Dedifferentiated amniotic fluid mesenchymal stem cell (primary cell): ENCODE results near the gene ARMC6.
"Not testable (repeated sequence)": the region's sequence is repeated elsewhere in the genome, so short reads cannot be mapped to it uniquely, and the experiment has no call there.

Experiments used
- DNase-seq: peaks from one replicate; pipeline ENCODE4 v3.0.0-alpha.2; 2016; ENCODE audit errors: extremely low spot score

ARMC6 gene

GRCh38 chr19:19022380-19022961 is 10.9 kb upstream of the ARMC6 start:
- no peak for DNase-seq

- not testable (repeated sequence) for DNase-seq
Measured at GRCh38 chr19:19023376-19023775, 10.0 kb upstream of the ARMC6 start.

- DNase-seq: no peak
Measured at GRCh38 chr19:19025861-19026260, 7.5 kb upstream of the ARMC6 start.

- no peak for DNase-seq
Measured at GRCh38 chr19:19026299-19026971, 7.0 kb upstream of the ARMC6 start.

GRCh38 chr19:19027228-19027627 is 6.2 kb upstream of the ARMC6 start:
- no peak for DNase-seq

DNA sequence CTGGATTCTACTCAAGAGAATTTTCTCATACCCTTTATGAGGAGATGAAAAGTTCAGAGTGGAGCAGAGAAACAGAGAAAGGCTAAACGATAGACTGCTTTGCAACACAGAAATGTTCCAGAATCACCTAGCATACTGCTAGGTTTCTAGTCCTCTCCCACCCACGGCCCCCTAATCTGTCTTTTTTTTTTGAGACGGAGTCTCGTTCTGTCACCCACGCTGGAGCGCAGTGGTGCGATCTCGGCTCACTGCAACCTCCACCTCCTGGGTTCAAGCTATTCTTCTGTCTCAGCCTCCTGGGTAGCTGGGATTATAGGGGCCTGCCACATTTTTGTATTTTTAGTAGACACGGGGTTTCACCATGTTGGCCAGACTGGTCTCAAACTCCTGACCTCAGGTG is 4.9 kb upstream of the ARMC6 start:
- DNase-seq: no peak

DNA sequence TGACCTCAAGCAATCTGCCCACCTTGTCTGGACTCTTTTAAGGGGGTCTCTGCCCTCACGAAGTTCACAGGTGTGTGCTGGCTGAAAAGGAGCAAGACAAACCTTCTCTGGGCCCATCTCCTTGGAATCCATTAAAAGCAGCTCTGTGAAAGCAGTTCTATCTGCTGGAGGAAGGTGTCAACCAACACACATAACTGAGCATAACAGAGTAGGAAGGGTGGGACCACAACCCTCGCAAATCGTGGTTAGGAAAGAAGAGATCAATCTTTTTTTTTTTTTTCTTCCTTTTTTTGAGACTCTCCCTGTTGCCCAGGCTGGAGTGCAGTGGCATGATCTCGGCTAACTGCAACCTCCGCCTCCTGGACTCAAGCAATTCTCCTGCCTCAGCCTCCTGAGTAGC is 1.5 kb upstream of the ARMC6 start:
- no peak for DNase-seq

- peak; percentile 56 for DNase-seq
Measured at GRCh38 chr19:19032420-19033175, 805 bp upstream of the ARMC6 start.

GRCh38 chr19:19033176-19033425 is 302 bp upstream of the ARMC6 start:
- DNase-seq: no peak

GRCh38 chr19:19034204-19034624 is 811 bp downstream of the ARMC6 start:
- no peak for DNase-seq

DNA sequence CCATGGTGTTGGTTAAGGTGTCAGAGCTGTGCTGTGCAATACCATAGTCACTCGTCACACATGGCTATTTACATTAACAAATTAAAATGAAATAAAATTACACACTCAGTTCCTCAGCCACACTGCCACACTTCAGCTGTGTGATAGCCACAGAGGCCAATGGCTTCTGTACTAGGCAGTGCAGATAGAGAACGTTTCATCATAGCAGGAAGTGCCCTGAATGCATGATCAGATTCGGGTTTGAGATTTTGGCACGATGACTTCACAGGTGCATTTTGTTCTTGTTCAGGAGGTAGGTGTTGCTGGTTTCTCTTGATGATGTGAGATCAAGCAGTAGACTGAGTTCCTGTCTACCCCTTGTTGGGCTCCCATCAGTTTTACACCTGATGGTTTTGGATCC is 6.5 kb downstream of the ARMC6 start:
- no peak for DNase-seq

GRCh38 chr19:19040417-19040816 is 7.0 kb downstream of the ARMC6 start:
- peak; percentile 81 for DNase-seq

GRCh38 chr19:19042732-19043280 is 9.4 kb downstream of the ARMC6 start:
- no peak for DNase-seq

- DNase-seq: no peak
Measured at GRCh38 chr19:19043481-19043880, 10.1 kb downstream of the ARMC6 start.

DNA sequence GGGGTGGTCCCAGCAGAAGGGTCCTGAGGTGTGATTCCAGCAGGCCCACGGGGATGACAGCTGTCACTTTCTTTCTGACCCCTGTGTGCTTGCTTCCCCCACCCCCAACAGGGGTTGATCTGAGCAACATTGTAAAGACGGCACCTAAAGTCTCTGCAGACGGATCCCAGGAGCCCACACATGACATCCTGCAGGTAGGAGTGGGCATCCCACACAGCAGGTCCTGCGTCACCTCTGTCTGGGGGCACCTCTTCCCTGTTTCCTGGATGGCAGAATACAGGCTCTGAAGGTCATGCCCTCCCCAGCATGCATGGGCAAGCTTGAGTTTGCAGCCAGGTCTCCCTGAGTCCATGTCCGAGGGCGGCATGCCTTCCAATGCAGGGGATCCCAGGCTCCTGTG is 10.5 kb downstream of the ARMC6 start:
- DNase-seq: no peak

- DNase-seq: no peak
Measured at GRCh38 chr19:19049406-19049805, 16.0 kb downstream of the ARMC6 start.

- no peak for DNase-seq
Measured at GRCh38 chr19:19050104-19050503, 16.7 kb downstream of the ARMC6 start.

- DNase-seq: no peak
Measured at GRCh38 chr19:19050731-19051130, 17.3 kb downstream of the ARMC6 start.

DNA sequence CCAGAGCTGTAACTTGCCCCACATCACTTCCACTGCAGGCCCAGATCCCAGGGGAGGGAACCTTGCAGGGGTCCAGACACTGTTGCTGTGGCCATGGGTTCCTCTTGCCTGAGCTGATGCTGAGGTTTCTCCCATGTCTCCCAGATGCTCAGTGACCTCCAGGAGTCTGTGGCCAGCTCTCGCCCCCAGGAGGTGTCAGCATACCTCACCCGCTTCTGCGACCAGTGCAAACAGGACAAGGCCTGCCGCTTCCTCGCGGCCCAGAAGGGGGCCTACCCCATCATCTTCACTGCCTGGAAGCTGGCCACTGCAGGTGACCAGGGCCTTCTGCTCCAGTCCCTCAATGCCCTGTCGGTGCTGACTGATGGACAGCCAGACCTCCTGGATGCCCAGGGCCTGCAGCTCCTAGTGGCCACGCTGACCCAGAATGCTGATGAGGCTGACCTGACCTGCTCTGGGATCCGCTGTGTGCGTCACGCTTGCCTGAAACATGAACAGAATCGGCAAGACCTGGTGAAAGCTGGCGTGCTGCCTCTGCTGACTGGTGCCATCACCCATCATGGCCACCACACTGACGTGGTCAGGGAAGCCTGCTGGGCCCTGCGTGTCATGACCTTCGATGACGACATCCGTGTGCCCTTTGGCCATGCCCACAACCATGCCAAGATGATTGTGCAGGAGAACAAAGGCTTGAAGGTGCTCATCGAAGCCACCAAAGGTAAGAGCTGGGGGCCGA is 18.2 kb downstream of the ARMC6 start:
- no peak for DNase-seq

DNA sequence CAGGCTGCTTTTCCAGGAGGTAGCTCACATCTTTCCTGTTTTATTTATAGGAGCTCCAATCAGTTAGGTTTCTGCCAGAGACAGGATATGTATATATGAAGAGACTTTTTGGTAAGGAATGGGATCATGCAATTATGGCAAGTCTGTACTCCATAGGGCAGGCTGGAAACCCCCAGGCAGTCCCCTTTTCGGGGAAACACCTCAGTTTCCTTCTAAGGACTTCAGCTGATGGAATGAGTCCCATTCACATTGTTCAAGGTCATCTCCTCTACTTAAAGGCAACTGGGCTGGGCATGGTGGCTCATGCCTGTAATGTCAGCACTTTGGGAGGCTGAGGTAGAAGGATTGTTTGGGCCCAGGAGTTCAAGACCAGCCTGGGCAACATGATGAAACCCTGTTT is 19.5 kb downstream of the ARMC6 start:
- DNase-seq: no peak

GRCh38 chr19:19053508-19054314 is 20.3 kb downstream of the ARMC6 start:
- DNase-seq: no peak
